Left lobe of liver (tissue), 2 donors: ENCODE measurements around the gene IKZF1. TPM values are rescaled to one million over a fixed set of nuclear protein-coding genes. Genes with fewer than 3 reads are reported as not detected.

Source experiments
- ATAC-seq: fragments of 200-7000 bp; cut with Tn5 transposase; one replicate; pipeline ENCODE4 v1.9.1; 2020; ENCODE audit warnings: mild to moderate bottlenecking, moderate library complexity
- DNase-seq: peaks from one replicate; pipeline ENCODE4 v3.0.0-alpha.2; 2020; ENCODE audit warnings: low spot score
- total RNA-seq: library from RNA; stranded (reverse); gene quantifications from one replicate; pipeline ENCODE4 v1.2.1, GENCODE V29; 2021
- donor health status: DM: no; HTN: no; CAD: no; lungs with moderate emphysema.
- donor health status: DM: no; HTN: yes; CAD: no.

IKZF1 gene
- total RNA-seq, 1 donor from 2014 or later: 2.8 TPM

DNA sequence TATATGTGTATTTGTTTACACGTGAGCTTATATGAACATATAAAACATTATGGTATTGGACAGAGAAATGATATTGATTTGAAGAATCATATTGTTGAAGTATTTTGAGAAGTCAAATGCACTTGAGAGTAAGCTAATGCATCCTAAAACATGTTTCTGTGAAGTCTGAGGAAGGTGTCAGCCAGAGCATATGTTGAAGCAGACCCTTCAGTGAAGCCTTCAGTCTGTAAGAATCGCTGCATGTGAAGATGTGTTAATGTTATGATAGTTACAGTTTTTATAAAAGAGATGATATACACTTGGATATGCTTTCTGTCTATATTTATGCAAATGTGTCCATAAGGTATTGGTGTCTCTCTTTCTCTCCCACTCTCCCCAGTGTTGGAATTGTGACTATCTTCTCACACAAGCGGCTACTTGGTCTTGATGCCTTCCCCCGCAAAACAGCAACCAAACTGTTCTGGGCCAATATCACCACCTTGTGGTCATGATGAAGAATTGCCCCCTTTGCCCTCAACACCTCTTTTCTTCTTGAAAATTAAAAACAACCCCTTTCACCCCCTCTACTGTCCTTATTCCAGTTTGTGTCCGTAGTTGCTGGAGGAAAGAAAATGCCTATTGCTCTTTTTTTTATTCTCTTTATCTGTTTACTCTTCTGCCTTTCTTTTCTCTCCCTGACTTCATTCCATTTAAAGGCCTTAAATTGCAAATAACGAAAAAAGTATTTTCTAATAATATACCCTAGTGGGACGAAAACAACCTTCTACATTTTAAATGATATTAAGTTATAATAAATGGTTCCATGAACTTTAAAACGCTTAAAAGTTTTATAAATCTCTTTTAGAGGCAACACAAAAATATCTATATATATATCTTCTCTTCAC is 64.9 kb downstream of the IKZF1 start:
- DNase-seq: no peak

DNA sequence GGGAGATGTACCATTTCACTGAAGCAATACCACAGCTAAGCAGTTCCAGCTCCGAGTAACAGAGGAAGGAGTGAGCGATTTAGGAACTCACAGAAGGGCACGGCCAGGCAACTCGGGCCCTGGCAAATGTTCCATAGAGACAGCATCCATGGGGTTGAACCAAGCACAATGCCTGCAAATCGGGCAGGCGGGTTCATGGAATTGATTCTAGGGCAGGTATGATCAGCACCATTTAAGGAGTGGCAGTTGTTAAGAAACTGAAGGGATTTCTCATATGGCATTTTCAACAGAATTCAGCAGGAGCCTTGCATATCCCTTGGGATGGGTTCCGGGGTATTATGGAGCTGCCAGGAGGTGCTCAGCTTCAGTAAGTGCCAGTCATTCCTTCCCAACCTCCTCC is 66.4 kb downstream of the IKZF1 start:
- ATAC-seq (no peak), DNase-seq (no peak)

More for the DNA sequence above, 64.9 kb downstream of the IKZF1 start:
- no peak for ATAC-seq

GRCh38 chr7:50371551-50372021 is 67.1 kb downstream of the IKZF1 start:
- ATAC-seq: no peak

DNA sequence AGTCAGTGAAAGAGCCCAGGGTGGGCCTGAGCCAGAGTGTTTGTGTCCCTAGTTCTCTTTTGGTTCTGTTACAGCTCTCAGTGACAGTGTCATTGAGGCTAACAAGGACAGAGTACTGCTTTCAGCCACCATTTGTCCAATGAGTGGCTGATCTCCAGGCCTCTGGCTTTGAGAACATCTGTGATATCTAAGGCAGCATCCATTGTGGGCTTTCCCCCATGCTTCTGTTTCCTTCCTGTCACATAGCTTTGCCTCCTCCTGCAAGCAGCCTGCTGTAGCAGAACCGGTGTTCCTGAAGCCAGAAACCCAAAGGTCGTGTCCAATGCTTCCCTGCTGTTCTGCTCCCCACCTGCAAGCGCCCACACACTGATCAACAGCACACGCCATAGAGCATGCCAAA is 68.4 kb downstream of the IKZF1 start:
- no peak for ATAC-seq
- no peak for DNase-seq

More at GRCh38 chr7:50371551-50372021, 67.1 kb downstream of the IKZF1 start:
- no peak for DNase-seq

- no peak for DNase-seq
- ATAC-seq: no peak
Measured at GRCh38 chr7:50376056-50376820, 71.7 kb downstream of the IKZF1 start.

DNA sequence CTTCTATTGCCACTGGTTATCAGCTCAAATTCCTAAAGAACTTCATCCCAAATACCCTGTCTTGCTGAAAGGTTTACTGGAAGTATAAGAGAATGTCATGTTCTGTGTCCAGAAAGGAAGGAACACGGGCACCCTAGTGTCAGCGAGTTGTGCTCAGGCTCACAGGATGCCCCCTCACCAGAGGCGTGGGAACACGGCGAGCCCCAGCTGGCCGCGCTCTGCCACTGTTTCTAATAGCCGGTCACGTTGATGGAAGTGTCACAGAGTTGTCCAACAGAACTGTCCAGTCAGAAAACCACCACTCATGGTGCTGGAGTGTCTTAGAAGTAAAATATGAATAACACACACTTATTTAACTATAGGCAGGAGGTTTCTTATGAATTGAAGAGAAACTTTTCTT is 72.8 kb downstream of the IKZF1 start:
- ATAC-seq (no peak), DNase-seq (no peak)

DNA sequence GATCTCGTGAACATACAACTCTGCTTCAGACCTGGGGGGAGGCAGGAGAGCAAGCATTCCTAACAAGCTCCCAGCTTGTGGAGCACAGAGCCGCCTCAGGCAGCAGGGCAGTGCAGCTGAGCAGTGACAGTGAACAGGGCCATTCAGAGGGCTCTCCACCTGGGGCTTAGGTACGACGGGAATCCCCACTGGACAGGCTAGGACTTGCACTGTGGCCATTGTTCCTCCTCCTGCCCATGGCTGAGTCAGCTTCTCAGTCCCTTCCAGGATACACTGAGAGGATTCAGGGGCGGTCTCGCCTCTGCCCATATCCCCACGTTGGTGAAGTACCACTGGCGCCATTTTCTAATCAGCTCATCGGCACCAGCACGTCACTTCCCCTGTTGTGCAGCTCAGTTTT is 74.6 kb downstream of the IKZF1 start:
- DNase-seq: no peak
- no peak for ATAC-seq

- no peak for ATAC-seq
- DNase-seq: no peak
Measured at GRCh38 chr7:50379539-50379938, 75.0 kb downstream of the IKZF1 start.

DNA sequence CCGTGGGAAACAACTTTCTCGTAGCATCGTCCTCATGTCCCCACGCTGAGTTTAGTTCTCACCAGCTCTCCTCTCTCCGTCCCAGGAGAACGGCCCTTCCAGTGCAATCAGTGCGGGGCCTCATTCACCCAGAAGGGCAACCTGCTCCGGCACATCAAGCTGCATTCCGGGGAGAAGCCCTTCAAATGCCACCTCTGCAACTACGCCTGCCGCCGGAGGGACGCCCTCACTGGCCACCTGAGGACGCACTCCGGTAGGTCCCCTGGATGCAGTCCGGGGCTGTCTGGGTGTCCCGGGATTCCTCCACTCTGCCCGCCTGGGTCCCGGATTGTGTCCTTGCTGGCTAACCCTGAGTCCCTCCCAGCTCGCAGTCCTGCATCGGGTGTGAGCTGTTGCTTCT is 77.9 kb downstream of the IKZF1 start:
- DNase-seq (no peak), ATAC-seq (no peak)

DNA sequence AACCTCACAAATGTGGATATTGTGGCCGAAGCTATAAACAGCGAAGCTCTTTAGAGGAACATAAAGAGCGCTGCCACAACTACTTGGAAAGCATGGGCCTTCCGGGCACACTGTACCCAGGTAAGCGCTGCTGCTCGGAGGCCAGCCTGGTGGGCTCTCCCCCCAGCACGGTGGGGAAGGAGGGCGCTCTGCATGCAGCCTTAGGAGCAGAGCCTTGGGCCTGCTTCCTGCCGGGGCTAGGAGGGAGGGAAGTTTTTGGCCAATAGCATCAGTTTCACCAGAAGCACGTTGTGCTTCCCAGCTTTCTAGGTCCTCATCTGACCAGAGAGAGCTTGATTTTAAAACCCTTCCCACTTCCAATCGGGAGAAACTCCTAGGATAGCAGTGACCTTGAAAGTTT is 82.8 kb downstream of the IKZF1 start:
- DNase-seq: no peak

GRCh38 chr7:50389961-50390360 is 85.4 kb downstream of the IKZF1 start:
- DNase-seq (no peak), ATAC-seq (no peak)

More for the DNA sequence above, 82.8 kb downstream of the IKZF1 start:
- ATAC-seq: no peak

GRCh38 chr7:50391386-50391785 is 86.9 kb downstream of the IKZF1 start:
- DNase-seq: no peak

GRCh38 chr7:50393076-50393475 is 88.6 kb downstream of the IKZF1 start:
- ATAC-seq (no peak), DNase-seq (no peak)

More at GRCh38 chr7:50391386-50391785, 86.9 kb downstream of the IKZF1 start:
- ATAC-seq: no peak

- DNase-seq: no peak
Measured at GRCh38 chr7:50393547-50394252, 89.2 kb downstream of the IKZF1 start.

GRCh38 chr7:50394315-50394714 is 89.8 kb downstream of the IKZF1 start:
- no peak for DNase-seq
- ATAC-seq: no peak

More at GRCh38 chr7:50393547-50394252, 89.2 kb downstream of the IKZF1 start:
- ATAC-seq: no peak

- ATAC-seq (no peak), DNase-seq (no peak)
Measured at GRCh38 chr7:50396856-50397255, 92.3 kb downstream of the IKZF1 start.

DNA sequence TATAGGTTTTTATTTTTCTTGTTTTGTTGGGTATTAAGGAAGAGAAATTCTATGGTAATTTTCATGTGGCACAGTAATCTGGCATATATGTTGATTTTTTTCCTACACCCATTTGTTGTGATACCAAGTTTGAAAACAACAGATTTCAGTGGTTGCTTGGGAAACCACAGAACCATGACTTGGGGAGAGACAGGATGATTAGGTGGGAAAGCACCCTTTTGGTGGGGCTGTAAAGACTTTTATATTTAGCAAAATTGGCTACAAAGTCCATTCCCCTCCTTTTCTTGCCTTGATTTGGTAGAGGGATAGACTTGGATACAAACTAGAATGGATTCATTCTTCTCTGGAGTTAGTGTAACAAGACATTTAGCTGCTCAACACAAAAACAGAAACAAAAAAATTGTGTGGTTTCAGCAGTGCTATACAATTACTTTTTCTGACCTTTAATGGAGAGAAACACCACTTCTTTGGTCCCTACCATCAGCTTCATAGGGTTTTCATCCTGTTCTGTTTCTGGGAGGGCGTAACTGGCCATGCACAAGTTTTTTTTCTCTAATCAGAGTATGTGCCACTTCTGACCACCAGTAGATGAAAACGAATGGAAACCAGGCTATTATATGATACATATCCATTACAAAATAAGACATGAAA is 92.9 kb downstream of the IKZF1 start:
- no peak for DNase-seq
- no peak for ATAC-seq

DNA sequence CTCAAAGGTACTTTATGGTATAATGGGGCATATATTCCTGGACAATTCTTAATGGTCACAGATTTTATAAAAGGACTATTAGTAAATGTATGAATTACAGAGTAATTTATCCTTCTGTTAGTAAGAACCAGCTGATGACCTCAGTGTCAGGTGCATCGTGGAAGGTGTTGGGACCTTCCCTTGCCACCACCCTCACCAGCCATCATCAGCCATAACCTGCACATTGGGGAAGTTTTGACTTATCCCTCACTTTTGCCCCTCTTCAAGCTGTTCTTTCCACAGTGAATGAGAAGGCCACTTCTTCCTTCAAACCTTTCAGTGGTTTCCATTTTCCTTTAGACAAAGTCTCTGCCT is 93.4 kb downstream of the IKZF1 start:
- DNase-seq: no peak
- no peak for ATAC-seq

DNA sequence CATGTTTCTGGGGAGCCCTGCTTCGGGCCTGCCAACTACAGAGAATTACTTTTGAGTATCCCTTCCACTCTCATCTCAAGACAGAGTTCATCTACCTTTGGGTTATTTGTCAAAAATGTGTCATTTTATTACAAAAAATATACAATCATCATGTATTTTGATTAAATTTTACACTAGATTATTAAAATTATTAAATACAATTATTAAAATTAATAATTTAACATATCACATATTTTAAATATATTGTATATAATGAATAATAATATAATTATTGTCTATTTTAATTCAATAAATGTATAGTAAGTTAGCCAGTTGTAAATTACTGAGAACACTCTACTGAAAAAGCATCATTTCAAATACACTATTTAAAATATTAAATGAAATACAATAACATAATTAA is 94.7 kb downstream of the IKZF1 start:
- no peak for ATAC-seq
- no peak for DNase-seq

DNA sequence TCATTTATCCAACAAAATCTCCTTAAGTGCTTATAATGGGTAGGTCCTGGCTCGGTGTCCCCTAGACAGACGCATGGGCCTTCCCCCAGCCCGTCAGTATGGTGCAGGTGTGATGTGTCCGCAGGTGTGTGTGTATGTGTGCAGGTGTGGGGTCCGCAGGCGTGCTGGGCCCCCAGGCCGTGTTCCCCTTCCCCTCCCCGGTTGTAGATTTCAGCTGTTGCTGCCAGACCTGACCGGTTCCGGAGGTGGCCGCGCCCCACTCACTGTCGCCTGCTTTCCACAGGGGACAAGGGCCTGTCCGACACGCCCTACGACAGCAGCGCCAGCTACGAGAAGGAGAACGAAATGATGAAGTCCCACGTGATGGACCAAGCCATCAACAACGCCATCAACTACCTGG is 95.1 kb downstream of the IKZF1 start:
- no peak for DNase-seq
- no peak for ATAC-seq

- ATAC-seq: no peak
- DNase-seq: no peak
Measured at GRCh38 chr7:50400114-50400513, 95.6 kb downstream of the IKZF1 start.
